GM12865 (cell line): Measurements from ENCODE around the gene PNPLA8.

ENCODE experiments used
- DNase-seq: peaks from one replicate; pipeline ENCODE4 v3.0.0; 2010; ENCODE audit warnings: low read depth
- H3K4me3 ChIP-seq: 2 replicates; pipeline ENCODE4 v1.5.1; 2011; ENCODE audit warnings: mild to moderate bottlenecking, low read depth, low read length, control low read depth
- TF ChIP-seq, protein P1 (sequence below): IDR thresholded peaks from 2 replicates; pipeline ENCODE4 v1.5.1; 2011; ENCODE audit warnings: low read length, control low read depth, low read depth, inconsistent platforms; ENCODE audit not compliant: insufficient read depth; ENCODE audit errors: missing control alignments

PNPLA8 gene

DNA sequence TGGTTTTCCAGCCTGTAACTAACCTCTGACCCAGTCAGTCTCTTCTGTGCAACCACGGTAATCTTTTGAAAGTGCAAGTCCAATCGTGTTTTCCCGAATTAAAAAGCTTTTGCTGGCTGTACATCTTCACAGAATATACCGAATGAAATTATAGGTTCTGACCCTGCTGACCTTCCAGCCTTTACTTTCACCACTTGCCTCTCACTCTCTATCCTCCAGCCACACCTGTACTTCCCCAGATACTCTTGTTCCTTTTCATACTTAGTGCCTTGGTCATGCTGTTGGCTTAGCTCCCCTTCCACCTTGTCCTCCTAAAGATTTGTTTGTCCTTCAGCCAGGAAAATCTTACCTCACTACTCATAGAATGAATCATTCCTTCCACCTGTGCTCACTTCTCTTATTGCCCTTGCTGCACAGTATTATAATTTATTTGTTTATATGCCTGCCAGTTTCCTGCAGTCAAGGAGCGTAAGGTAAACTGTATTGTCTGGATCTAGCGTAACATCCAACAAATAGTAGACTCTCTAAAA, 2.3 kb upstream of the PNPLA8 start:
- TF ChIP-seq, protein P1, sequence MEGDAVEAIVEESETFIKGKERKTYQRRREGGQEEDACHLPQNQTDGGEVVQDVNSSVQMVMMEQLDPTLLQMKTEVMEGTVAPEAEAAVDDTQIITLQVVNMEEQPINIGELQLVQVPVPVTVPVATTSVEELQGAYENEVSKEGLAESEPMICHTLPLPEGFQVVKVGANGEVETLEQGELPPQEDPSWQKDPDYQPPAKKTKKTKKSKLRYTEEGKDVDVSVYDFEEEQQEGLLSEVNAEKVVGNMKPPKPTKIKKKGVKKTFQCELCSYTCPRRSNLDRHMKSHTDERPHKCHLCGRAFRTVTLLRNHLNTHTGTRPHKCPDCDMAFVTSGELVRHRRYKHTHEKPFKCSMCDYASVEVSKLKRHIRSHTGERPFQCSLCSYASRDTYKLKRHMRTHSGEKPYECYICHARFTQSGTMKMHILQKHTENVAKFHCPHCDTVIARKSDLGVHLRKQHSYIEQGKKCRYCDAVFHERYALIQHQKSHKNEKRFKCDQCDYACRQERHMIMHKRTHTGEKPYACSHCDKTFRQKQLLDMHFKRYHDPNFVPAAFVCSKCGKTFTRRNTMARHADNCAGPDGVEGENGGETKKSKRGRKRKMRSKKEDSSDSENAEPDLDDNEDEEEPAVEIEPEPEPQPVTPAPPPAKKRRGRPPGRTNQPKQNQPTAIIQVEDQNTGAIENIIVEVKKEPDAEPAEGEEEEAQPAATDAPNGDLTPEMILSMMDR: no peak
- H3K4me3 ChIP-seq: no peak overlapping the region
- no peak for DNase-seq

- H3K4me3 ChIP-seq: peak overlapping the region; percentile 56
- TF ChIP-seq, protein P1: no peak
- DNase-seq: no peak
Measured at GRCh38 chr7:108526768-108527017, 758 bp upstream of the PNPLA8 start.

DNA sequence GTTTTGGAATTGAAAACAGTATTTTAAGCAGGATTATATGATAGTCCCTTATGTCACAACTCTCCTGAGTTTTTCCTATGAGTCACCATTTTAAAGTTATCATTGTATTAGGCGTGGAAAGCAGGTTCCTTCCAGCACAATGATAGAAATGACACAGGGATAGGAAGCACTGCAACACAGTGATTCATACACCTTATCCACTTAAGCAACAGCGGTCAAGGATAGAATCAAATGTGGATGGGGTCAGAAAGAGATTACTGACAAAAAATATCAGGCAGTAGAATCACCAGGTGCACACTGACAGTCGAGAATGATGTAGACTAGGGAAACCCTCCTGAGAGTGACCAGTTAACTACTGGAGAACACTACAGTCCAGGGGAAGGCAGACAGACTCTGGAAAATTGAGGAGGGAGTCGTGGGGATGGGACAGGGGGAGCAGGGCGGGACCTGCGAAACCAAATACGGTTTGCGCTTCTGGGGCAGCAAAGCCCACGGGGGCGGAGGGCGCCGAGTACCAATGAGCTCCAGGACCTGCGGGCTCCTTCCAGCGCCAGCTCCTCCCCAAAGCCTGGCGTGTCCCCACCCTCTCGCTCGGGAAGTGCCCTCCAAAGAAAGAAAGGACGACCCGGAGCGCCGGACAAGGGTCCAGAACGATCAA, 479 bp downstream of the PNPLA8 start:
- TF ChIP-seq, protein P1: no peak
- H3K4me3 ChIP-seq: peak overlapping the region; percentile 59
- no peak for DNase-seq

DNA sequence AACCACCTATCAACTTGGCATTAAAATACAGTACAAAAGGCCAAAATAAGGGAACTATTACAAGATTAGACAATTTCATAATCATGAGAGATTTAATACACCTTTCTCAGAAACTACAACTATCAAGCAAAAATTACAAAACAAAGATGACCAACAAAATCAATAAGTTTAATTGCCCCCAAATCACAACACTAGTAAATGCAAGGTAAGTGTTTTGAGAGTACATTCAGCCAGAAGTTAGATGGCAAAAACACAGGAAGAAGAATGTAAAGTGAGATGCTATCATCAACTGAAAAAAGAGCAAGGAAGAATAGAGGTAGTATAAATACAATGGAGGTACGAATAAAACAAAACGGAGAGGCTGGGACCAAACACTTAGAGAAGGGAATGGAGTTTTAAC, 3.2 kb downstream of the PNPLA8 start:
- TF ChIP-seq, protein P1: no peak
- H3K4me3 ChIP-seq: no peak overlapping the region
- DNase-seq: no peak

DNA sequence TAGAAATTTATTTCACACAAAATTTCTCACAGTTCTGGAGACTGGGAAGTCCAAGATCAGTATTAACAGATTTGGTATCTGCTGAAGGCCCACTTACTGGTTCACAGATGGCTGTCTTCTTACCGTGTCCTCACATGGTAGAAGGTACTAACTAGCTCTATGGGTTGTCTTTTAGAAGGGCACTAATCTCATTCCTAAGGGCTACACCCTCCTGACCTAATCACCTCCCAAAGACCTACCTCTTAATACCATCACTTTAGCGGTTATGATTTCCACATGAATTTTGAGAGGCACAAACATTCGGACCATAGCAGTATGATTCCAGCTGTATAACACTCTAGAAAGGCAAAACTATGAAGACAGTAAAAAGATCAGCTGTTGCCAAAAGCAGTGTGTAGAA, 8.0 kb downstream of the PNPLA8 start:
- TF ChIP-seq, protein P1: no peak
- DNase-seq: no peak

DNA sequence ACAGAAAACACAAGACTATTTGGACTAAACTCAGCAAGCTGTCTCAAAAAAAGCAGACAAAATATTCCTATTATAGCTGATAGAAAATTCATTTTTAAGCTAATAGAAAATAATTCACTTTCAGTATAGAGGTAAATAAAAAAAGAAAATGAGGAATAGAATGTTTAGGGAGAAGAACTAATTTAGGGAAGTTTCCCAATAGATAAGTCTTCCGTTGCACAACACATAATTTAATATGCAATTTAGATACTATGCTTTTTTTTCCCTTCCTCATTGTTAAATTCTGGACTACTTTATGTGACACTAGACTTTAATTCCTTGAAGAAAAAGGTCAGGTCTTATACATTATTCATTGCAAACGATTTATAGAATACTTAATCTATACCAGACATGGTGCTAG, 10.3 kb downstream of the PNPLA8 start:
- no peak for DNase-seq
- H3K4me3 ChIP-seq: no peak overlapping the region
- TF ChIP-seq, protein P1: no peak

More for the DNA sequence above, 8.0 kb downstream of the PNPLA8 start:
- no peak overlapping the region for H3K4me3 ChIP-seq

DNA sequence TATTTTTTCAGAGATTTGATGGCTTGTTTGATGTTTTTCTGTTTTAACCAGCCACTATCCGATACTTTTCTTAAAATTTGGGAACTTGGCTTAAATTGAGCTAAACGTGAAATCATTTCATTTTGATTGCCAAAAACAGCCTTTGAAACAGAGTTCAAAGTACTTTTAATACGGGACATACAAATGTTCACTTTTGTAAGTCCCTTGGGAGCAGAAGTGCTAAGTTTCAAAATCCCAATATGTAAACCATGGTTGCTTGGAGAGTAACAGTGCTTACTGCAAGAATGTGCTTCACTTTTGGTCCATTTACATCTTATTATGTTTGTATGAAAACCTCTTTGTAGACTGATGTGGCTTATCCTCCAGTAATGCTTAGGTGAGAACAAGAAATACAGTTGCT, 10.9 kb downstream of the PNPLA8 start:
- H3K4me3 ChIP-seq: no peak overlapping the region
- no peak for DNase-seq
- TF ChIP-seq, protein P1: no peak
